Measurements from ENCODE around the gene RAD51B. TPM values are rescaled to one million over a fixed set of nuclear protein-coding genes. Genes with fewer than 3 reads are reported as not detected.

RAD51B gene
- total and polyA plus RNA-seq, 9 of the 15 experiments (the other 6 are each of a cell fraction or from before 2014, with no cell fraction given): 8.5 to 17.3 (median 11.3) TPM

DNA sequence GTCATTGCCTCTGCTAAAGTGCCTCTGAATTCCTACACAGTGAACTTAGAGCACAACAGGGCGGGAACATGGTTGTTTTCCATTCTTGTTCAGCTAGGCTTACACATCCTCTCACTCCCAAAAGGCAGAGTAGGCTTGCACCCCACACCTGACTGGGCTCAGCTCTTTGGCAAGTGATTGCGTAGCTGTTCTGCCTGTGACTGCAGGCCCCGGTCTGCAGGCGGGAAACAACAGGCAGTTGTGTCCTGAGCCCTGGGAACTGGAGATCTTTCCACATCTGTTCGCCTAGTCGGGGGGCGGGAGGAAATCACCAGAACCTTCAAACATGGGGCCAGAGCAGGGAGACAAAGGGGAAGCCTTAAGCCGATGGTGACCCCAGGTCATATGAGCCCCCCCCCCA, 698.6 kb downstream of the RAD51B start (continued):
- TF ChIP-seq XRCC4 (IDR thresholded peaks at IDR 0.05; ENCODE audit: extremely low read depth, insufficient read depth, insufficient read length) (no peak), SETDB1 (IDR thresholded peaks at IDR 0.05; ENCODE audit: low read length) (no peak), SMARCB1 (IDR thresholded peaks at IDR 0.05; ENCODE audit: insufficient read length, low read depth) (no peak), HNRNPL (IDR thresholded peaks at IDR 0.05; ENCODE audit: low read depth, low read length) (no peak), KDM5B (IDR thresholded peaks at IDR 0.05; ENCODE audit: insufficient replicate concordance, low read depth, low read length) (no peak), BCOR (IDR thresholded peaks at IDR 0.05) (no peak), ATF7 (IDR thresholded peaks at IDR 0.05) (no peak), POLR2AphosphoS5 (IDR thresholded peaks at IDR 0.05; ENCODE audit: control insufficient read depth, insufficient read depth, low read depth, low read length) (no peak), CTBP1 (IDR thresholded peaks at IDR 0.05; ENCODE audit: borderline replicate concordance) (no peak)
- TF ChIP-seq, protein P1, sequence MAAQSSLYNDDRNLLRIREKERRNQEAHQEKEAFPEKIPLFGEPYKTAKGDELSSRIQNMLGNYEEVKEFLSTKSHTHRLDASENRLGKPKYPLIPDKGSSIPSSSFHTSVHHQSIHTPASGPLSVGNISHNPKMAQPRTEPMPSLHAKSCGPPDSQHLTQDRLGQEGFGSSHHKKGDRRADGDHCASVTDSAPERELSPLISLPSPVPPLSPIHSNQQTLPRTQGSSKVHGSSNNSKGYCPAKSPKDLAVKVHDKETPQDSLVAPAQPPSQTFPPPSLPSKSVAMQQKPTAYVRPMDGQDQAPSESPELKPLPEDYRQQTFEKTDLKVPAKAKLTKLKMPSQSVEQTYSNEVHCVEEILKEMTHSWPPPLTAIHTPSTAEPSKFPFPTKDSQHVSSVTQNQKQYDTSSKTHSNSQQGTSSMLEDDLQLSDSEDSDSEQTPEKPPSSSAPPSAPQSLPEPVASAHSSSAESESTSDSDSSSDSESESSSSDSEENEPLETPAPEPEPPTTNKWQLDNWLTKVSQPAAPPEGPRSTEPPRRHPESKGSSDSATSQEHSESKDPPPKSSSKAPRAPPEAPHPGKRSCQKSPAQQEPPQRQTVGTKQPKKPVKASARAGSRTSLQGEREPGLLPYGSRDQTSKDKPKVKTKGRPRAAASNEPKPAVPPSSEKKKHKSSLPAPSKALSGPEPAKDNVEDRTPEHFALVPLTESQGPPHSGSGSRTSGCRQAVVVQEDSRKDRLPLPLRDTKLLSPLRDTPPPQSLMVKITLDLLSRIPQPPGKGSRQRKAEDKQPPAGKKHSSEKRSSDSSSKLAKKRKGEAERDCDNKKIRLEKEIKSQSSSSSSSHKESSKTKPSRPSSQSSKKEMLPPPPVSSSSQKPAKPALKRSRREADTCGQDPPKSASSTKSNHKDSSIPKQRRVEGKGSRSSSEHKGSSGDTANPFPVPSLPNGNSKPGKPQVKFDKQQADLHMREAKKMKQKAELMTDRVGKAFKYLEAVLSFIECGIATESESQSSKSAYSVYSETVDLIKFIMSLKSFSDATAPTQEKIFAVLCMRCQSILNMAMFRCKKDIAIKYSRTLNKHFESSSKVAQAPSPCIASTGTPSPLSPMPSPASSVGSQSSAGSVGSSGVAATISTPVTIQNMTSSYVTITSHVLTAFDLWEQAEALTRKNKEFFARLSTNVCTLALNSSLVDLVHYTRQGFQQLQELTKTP (IDR thresholded peaks at IDR 0.05; ENCODE audit: low read depth in 1 of 2, partially characterized antibody in 2 of 2): no peak
- TF ChIP-seq, protein P2, sequence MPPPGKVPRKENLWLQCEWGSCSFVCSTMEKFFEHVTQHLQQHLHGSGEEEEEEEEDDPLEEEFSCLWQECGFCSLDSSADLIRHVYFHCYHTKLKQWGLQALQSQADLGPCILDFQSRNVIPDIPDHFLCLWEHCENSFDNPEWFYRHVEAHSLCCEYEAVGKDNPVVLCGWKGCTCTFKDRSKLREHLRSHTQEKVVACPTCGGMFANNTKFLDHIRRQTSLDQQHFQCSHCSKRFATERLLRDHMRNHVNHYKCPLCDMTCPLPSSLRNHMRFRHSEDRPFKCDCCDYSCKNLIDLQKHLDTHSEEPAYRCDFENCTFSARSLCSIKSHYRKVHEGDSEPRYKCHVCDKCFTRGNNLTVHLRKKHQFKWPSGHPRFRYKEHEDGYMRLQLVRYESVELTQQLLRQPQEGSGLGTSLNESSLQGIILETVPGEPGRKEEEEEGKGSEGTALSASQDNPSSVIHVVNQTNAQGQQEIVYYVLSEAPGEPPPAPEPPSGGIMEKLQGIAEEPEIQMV (tag; conservative IDR thresholded peaks at IDR 0.05; ENCODE audit: low read depth): no peak

Measured in K562 (cell line).